ENCODE measurements around the gene ELMO3.
A peak's percentile ranks its signal among the peaks of the same experiment; 100 is the strongest.

ELMO3 gene

GRCh38 chr16:67181346-67181745 lies 17.6 kb upstream of the ELMO3 start:
- no peak overlapping the region for H3K27ac ChIP-seq (replicated peaks)
- H3K4me3 ChIP-seq (replicated peaks; ENCODE audit: insufficient read depth, low read length), result no peak overlapping the region
- no peak for DNase-seq (ENCODE audit: low read depth in 1 of 2, low spot score in 1 of 2)

GRCh38 chr16:67182288-67182687 lies 16.6 kb upstream of the ELMO3 start:
- Histone ChIP-seq H3K27ac (replicated peaks) (no peak overlapping the region), H3K4me3 (replicated peaks; ENCODE audit: insufficient read depth, low read length) (peak overlapping the region; percentile 96; the same call in 1 of the 2 replicates), H3K27me3 (ENCODE audit: insufficient read depth, poor library complexity, severe bottlenecking) (peaks cover 10% of the 10 kb centered on the region)
- DNase-seq (ENCODE audit: low read depth in 1 of 2, low spot score in 1 of 2), result no peak
- TF ChIP-seq POLR2AphosphoS5 (IDR thresholded peaks at IDR 0.05; ENCODE audit: low read depth) (no peak), GABPA (IDR thresholded peaks at IDR 0.05; ENCODE audit: low read depth) (no peak), CTCF (IDR thresholded peaks at IDR 0.05; ENCODE audit: insufficient read depth, low read length) (no peak), SPI1 (IDR thresholded peaks at IDR 0.05; ENCODE audit: borderline replicate concordance, low read depth) (no peak)
- TF ChIP-seq, protein P1, sequence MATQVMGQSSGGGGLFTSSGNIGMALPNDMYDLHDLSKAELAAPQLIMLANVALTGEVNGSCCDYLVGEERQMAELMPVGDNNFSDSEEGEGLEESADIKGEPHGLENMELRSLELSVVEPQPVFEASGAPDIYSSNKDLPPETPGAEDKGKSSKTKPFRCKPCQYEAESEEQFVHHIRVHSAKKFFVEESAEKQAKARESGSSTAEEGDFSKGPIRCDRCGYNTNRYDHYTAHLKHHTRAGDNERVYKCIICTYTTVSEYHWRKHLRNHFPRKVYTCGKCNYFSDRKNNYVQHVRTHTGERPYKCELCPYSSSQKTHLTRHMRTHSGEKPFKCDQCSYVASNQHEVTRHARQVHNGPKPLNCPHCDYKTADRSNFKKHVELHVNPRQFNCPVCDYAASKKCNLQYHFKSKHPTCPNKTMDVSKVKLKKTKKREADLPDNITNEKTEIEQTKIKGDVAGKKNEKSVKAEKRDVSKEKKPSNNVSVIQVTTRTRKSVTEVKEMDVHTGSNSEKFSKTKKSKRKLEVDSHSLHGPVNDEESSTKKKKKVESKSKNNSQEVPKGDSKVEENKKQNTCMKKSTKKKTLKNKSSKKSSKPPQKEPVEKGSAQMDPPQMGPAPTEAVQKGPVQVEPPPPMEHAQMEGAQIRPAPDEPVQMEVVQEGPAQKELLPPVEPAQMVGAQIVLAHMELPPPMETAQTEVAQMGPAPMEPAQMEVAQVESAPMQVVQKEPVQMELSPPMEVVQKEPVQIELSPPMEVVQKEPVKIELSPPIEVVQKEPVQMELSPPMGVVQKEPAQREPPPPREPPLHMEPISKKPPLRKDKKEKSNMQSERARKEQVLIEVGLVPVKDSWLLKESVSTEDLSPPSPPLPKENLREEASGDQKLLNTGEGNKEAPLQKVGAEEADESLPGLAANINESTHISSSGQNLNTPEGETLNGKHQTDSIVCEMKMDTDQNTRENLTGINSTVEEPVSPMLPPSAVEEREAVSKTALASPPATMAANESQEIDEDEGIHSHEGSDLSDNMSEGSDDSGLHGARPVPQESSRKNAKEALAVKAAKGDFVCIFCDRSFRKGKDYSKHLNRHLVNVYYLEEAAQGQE (IDR thresholded peaks at IDR 0.05; ENCODE audit: insufficient replicate concordance, low read depth), result no peak

More at GRCh38 chr16:67181346-67181745, 17.6 kb upstream of the ELMO3 start:
- H3K27me3 ChIP-seq (ENCODE audit: insufficient read depth, poor library complexity, severe bottlenecking), result peaks cover 10% of the 10 kb centered on the region
- TF ChIP-seq SPI1 (IDR thresholded peaks at IDR 0.05; ENCODE audit: borderline replicate concordance, low read depth) (no peak), POLR2AphosphoS5 (IDR thresholded peaks at IDR 0.05; ENCODE audit: low read depth) (no peak)
- TF ChIP-seq, protein P1 (IDR thresholded peaks at IDR 0.05; ENCODE audit: insufficient replicate concordance, low read depth), result no peak

- Histone ChIP-seq H3K27me3 (ENCODE audit: insufficient read depth, poor library complexity, severe bottlenecking) (peaks cover 7% of the 10 kb centered on the region), H3K4me3 (replicated peaks; ENCODE audit: insufficient read depth, low read length) (peak overlapping the region; percentile 96), H3K27ac (replicated peaks) (peak overlapping the region; percentile 7; the same call in 1 of the 2 replicates)
- TF ChIP-seq POLR2AphosphoS5 (IDR thresholded peaks at IDR 0.05; ENCODE audit: low read depth) (no peak), GABPA (IDR thresholded peaks at IDR 0.05; ENCODE audit: low read depth) (no peak), CTCF (IDR thresholded peaks at IDR 0.05; ENCODE audit: insufficient read depth, low read length) (no peak), SPI1 (IDR thresholded peaks at IDR 0.05; ENCODE audit: borderline replicate concordance, low read depth) (no peak)
- TF ChIP-seq, protein P1 (IDR thresholded peaks at IDR 0.05; ENCODE audit: insufficient replicate concordance, low read depth), result no peak
- DNase-seq (ENCODE audit: low read depth in 1 of 2, low spot score in 1 of 2), result no peak
Observed at GRCh38 chr16:67183284-67183626, 15.7 kb upstream of the ELMO3 start.

Measured in HL-60 (cell line).